Stimulated activated CD8-positive, alpha-beta memory T cell treated with anti-CD3 and anti-CD28 coated beads, Interleukin-15, amount 100 ng/mL, for 1 hour (primary cell): ENCODE data around the gene CRLF1.

Experiments
- DNase-seq: peaks from one replicate; pipeline ENCODE4 v3.0.0-alpha.2; 2020; ENCODE audit warnings: low read depth

Gene CRLF1

GRCh38 chr19:18636183-18636968, 29.8 kb upstream of the CRLF1 start:
- DNase-seq, result peak; percentile 100

- DNase-seq, result no peak
These were observed 29.2 kb upstream of the CRLF1 start for GRCh38 chr19:18635831-18636182.

GRCh38 chr19:18634612-18635297, 28.2 kb upstream of the CRLF1 start:
- DNase-seq, result no peak

GRCh38 chr19:18633321-18633720, 26.7 kb upstream of the CRLF1 start:
- DNase-seq, result no peak

- DNase-seq, result no peak
These were observed 22.8 kb upstream of the CRLF1 start for GRCh38 chr19:18629166-18630088.

GRCh38 chr19:18626906-18627305, 20.3 kb upstream of the CRLF1 start:
- DNase-seq, result no peak

GRCh38 chr19:18620902-18621301, 14.3 kb upstream of the CRLF1 start:
- DNase-seq, result no peak

- DNase-seq, result no peak
These were observed 13.7 kb upstream of the CRLF1 start for GRCh38 chr19:18620311-18620710.

- DNase-seq, result no peak
These were observed 11.6 kb upstream of the CRLF1 start for GRCh38 chr19:18618236-18618635.

GRCh38 chr19:18617562-18617961, 11.0 kb upstream of the CRLF1 start:
- no peak for DNase-seq

- DNase-seq, result no peak
These were observed 9.4 kb upstream of the CRLF1 start for GRCh38 chr19:18616023-18616422.

GRCh38 chr19:18613589-18614234, 7.1 kb upstream of the CRLF1 start:
- no peak for DNase-seq

GRCh38 chr19:18612772-18613588, 6.4 kb upstream of the CRLF1 start, which contains the start of gene TMEM59L:
Gene TMEM59L, plus strand, starts transcription at chr19:18612870. Its CDS starts 89 bp downstream, at chr19:18612959.
- no peak for DNase-seq

GRCh38 chr19:18612051-18612771, 5.6 kb upstream of the CRLF1 start:
- no peak for DNase-seq

- DNase-seq, result no peak
These were observed 4.9 kb upstream of the CRLF1 start for GRCh38 chr19:18611327-18612050.

- no peak for DNase-seq
These were observed 4.1 kb upstream of the CRLF1 start for GRCh38 chr19:18610556-18611326.

GRCh38 chr19:18610245-18610555, 3.6 kb upstream of the CRLF1 start:
- DNase-seq, result no peak

GRCh38 chr19:18609717-18610051, 3.1 kb upstream of the CRLF1 start:
- no peak for DNase-seq
